Hematopoietic multipotent progenitor cell treated with erythropoietin and hydrocortisone succinate and interleukin-3 and kit ligand, for 4 days (in vitro differentiated cells): Measurements from ENCODE around the gene LMCD1.
A peak's percentile ranks its signal among the peaks of the same experiment; 100 is the strongest.

Experiments used
- DNase-seq: peaks from one replicate; pipeline ENCODE4 v3.0.0-alpha.2; 2015

The LMCD1 gene

DNA sequence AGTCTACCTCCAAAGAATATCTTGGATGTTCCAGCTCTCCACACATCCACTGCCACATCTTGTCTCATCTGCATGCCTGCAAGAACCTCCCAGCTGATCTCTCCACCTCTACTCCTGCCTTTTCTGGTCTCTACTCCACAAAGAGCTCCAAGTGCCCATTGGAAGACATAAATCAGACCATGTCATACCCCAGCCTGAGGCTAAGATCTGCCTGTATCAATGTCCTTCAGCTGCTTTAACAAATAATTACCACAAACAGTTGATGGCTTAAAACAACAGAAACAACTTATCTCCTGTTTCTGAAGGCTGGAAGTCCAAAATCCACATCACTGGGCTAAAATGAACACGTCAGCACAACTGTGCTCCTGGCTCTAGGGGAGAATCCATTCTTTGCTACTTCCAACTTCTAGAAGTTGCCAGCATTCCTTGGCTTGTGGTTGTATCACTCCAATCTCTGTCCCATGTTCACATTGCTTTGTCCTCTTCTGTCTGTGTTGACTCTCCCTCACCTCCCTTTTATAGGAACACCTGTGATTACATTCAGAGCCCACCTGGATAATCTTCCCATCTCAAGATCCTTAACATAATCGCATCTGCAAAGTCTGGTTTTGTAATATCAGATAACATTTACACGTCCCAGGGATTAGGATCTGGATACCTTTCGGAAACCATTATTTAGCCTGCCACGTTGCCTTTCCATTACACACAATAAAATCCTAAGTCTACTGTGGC is 17.0 kb upstream of the LMCD1 start:
- DNase-seq: no peak

- no peak for DNase-seq
Measured at GRCh38 chr3:8485141-8485870, 16.3 kb upstream of the LMCD1 start.

GRCh38 chr3:8485943-8486342 is 15.7 kb upstream of the LMCD1 start:
- DNase-seq: no peak

DNA sequence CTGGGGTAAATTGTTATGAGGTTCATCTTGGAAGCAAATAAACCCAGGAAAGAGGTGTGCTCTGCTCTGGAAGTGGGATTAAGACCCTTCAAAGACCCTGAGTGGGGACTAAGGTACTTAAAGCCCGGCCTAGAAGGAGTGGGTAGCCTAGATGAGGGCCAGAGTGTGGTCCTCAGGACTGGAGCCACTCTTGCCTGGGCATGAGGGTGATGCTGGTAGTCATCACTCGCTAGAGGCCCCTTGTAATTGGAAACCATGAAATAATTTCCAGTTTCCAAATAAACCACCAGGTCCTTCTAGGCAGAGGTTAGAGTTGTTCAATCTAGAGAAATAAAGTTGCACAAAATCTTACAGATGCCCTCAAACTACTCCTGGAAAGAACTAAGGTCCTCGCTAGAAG is 15.2 kb upstream of the LMCD1 start:
- DNase-seq: no peak

GRCh38 chr3:8486936-8487335 is 14.7 kb upstream of the LMCD1 start:
- DNase-seq: no peak

DNA sequence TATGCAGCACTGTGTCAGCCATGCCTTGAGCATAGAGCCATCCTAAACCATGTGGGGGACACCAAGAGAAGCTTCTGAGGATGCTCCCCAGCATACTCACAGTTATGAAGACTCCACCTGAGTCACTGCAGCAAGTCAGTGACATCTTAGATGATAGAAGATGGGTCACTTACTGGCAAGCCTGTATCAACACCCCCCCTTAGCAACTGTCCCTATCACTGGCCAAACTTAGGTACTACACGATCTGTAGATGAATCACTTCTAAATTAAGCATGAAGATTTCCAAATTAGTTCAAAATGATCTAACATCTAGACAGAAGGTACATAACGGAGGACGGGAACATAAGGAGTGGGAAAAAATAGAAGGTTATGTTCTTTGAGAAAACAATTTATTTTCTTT is 13.2 kb upstream of the LMCD1 start:
- DNase-seq: no peak

GRCh38 chr3:8488877-8489276 is 12.7 kb upstream of the LMCD1 start:
- DNase-seq: no peak

DNA sequence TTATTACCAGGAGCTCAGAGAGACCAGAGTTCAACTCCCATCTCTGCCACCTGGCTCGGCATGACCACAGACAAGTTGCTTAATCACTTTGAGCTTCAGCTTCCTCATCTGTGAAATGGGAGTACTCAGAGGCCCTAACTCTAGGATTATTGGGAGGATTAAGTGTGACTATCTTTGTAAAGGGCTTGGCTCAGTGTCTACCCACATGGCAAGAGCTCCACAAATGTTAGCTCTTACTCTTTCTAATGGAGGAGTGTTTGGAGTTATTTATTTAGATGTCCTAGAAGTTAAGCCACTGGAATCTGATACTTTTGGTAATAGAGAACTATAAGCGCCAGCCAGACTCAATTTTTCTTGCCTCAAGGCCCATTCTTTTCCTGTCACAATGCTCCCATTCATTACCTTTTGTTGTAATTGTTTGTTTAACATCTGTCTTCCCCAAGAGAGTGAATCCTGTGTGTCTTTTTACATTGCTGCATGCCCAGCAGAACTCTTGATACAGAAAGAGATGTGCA is 12.3 kb upstream of the LMCD1 start:
- no peak for DNase-seq

- no peak for DNase-seq
Measured at GRCh38 chr3:8490079-8490552, 11.5 kb upstream of the LMCD1 start.

DNA sequence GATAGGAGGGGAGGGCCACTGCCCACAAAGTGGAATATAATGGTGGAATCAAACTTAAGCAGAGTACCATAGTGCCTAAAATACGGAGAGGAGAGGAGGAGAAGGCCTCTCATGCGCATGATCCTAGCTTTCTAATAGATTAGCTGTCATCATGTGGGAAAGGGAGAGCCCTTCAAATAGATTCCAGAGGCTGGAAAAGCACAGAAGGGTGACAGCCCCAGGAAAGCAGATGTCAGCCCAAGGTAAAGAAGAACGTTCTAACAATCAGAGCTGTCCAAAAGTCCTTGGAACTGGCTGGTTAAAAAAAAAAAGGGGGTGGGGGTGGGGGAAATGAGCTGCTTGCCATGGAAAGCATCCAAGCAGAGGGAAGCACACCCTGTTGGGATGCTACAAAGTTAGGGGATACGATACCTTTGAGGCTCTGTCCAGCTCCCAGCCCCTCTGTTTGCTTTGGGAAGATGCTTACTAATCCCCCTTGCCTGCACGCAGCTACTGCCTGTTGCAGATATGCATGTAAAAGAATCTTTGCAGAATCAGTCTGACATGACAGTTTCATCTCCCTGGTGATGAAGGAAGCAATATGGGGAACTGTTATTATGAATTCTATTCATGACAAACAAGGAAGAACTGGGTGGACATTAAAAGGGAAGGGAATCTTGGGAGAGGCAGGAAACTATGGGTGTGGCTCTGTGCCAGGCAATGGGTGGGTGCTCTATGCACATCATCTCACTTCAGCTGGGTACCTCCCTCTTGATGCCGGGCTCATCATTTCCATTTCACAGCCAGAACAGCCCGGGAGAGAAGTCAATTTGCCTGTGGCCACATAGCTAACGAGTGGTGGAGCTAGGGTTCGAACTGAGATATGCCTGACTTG is 10.1 kb upstream of the LMCD1 start:
- DNase-seq: no peak

GRCh38 chr3:8492744-8493511 is 8.7 kb upstream of the LMCD1 start:
- no peak for DNase-seq

DNA sequence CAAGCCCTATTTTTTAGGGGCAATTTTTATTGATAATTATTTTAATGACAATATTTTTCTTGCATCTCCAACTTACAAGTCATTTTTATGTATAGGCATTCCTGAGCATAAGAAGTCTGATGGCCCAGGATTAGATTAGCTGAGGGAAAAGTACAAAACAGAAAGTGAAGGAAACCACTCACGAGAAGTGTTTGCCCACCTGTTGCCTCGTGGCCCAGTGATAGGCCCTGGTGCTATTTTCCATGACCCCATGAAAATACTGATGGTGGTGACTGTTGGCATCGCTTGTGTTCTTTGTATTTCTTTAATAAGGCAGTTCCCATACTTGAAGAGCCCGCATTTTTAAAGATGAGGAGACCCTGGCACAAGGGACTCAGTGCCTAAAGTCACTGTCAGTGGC is 7.9 kb upstream of the LMCD1 start:
- DNase-seq: no peak

GRCh38 chr3:8494327-8494726 is 7.3 kb upstream of the LMCD1 start:
- no peak for DNase-seq

DNA sequence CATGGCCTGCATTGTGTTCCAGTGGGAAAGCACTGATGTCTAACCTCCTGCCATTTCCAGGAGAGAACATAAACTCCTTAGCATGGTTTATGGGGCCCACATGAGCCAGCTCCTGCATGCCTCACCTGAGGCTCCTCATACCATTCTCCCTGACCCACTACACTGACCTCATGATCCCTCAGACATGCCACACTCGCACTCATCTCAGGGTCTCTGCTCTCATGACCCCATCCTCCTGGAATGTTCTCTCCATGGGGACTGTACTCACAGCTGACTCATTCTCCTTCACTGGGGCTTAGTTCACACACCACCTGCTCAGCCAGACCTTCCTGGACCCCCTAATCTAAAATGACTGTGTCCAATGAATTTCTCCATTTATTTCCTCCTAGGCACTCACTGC is 4.0 kb upstream of the LMCD1 start:
- no peak for DNase-seq

DNA sequence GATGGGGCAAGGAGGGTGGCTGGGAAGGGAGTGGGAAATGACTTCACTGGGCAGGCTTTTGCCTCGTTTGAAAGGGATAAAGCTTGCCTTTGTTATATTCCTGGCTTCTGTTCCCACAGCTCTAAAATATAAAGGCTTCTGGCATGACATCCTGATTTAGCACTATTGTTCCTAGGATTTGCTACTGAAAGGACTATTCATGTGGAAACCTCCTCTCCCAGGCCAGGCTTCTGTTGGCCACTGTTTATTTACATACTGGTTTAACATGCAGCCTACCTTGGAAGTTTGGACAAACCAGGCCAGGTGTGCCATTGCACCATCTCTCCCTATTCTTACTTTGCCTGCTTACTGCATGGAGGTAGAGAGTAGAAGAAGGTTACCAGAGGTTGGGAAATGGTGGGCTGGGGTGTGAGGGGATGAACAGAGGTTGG is 2.4 kb upstream of the LMCD1 start:
- DNase-seq: no peak

DNA sequence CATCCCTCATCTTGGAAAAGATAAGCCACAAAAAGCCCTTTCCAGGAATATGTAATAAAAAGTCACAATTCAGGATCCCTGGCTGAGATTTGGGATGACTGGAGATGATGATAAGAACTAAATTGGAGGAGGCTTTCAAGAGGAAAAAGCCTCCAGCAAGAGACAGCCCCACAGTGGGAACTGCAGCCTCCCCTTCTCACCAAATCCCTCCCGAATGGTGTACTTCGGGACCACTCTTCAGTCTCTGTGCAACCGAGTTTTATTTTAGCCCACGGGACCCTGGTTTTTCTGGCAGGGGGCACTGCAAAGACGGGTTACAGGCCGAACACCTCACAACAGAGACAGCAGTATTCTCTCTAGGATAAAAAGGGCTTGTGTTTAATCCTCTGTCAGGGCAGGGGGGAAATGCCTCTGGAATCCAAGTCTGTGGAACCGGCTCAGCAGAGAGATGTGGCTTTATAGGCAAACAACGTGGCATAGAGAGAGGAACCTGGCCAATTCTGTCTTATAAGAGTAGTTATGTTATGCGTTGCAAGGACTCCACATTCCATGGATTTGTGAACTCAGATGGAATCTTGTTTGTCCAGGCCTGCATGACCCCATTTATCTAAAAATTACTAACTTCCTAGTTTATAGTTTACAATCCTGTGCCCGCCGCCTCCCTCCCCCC is 1.2 kb upstream of the LMCD1 start:
- DNase-seq: peak; percentile 5

DNA sequence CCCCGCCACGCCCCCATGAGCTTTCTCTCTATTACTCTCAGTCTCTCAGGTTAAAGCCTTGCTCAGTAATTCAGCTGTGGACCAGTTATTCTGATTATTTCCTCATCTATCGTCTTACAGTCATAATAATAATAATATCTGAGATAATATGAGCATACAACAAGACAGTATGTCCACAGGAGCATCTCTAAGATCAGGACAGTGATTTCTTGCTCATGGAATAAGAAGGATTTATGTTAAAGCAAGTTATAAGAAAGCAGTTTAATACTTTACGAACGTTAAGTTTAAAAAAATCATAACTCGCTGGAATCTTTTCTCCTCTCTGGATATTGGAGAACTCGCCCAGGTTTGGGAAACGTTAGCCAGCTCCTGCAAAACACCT is 643 bp upstream of the LMCD1 start:
- DNase-seq: no peak

- DNase-seq: no peak
Measured at GRCh38 chr3:8503461-8503860, 1.8 kb downstream of the LMCD1 start.

- DNase-seq: peak; percentile 1
Measured at GRCh38 chr3:8503871-8504610, 2.4 kb downstream of the LMCD1 start.

DNA sequence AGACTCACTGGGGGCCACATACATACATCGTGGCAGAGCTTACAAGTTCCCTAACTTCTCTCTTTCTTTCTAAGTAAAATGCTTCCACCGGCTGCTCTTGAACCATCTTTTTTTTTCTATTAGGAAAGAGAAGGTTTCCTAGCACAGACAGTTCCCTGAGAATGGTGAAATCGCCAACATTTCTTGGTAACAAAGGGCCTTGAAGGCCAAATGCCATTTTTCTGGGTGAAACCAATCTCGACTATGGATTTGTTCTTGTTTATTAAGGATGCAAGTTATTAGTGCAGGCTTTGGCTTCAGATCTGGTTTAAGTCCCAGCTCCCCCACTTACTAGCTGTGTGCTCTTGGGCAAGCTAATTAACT is 3.0 kb downstream of the LMCD1 start:
- DNase-seq: no peak

DNA sequence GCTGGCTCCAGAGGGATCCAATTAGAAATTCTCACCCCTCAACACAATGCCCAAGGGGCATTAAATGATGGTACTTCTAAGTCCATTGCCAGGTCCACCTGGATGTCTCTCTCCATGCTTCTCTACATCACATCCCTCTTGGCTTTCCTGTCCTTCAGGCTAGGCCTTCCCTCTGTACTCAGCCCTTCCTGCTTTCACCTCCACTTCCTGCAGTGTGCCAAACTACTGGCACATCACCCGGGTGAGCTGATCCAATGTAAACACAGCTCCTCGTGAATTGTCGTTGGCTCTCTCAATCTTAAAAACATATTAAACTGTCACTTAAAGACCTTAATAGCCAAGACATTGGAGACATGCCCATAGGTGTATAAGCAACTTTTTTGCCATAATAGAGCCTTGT is 4.0 kb downstream of the LMCD1 start:
- no peak for DNase-seq
